Erythroblast (primary cell): ENCODE data around the gene RIN3.

Source experiments
- GATA1 ChIP-seq: IDR thresholded peaks from 2 replicates; pipeline ENCODE4 v1.6.1; 2011; ENCODE audit warnings: low read depth, mild to moderate bottlenecking, control low read depth, low read length, moderate library complexity
- POLR2A ChIP-seq: IDR thresholded peaks from 2 replicates; pipeline ENCODE4 v1.6.1; 2011; ENCODE audit warnings: mild to moderate bottlenecking, low read length

DNA sequence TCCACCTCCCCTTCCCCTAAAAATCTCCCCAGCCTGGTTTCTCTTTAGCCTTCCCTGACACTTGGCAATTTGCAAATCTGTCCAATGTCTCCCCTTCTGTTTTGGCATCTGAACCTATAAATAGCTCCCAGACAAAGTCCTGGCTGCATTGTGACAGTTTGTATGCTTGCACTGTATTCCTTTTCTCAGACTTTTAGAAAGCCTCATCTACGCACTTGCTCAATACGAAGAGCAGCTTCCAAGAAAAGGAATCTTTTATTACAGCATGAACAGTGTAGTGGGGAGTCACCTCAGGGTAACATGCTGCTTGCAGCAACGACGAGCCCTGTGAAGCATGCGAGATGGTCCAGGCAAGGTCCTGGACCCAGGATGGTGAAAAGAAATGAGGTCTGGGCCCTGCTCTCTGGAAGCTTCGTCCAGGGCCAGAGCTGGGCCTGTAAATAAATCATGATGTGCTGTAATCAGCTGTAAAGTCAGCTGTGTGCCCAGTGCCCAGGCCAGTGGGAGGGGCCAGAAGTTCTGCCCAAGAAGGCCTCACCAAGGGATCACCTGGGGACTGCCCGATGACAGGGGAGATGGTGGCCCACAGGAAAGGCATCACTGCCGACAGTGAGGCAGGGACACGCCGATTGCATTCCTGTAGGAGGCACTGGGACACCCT is 88.3 kb downstream of the RIN3 start:
- TF ChIP-seq POLR2A (no peak), GATA1 (no peak)
